Tibial artery (tissue), 4 donors: ENCODE measurements around the gene ACADM.

ENCODE experiments used
- DNase-seq, 2 donors: peaks; one replicate each; pipeline ENCODE4 v3.0.0-alpha.2; 2019
- H3K27ac ChIP-seq, 2 donors: fragments of 200-600 bp; sonication (generic) in 1 of 2; 1 replicate in 1 of 2; 2 replicates in 1 of 2; pipeline ENCODE4 v1.5.1; 2018 to 2019; ENCODE audit warnings: mild to moderate bottlenecking in 1 of 2
- H3K27me3 ChIP-seq, 2 donors: fragments of 200-600 bp; sonication (generic) in 1 of 2; one replicate each; pipeline versions ENCODE4 v1.5.1 to v1.6.0; 2016 to 2019
- H3K36me3 ChIP-seq, 3 donors: fragments of 200-600 bp; sonication (generic) in 2 of 3; one replicate each; pipeline ENCODE4 v1.5.1; 2016 to 2019; ENCODE audit warnings: mild to moderate bottlenecking in 2 of 3
- H3K4me1 ChIP-seq, 4 donors: fragments of 200-600 bp; sonication (generic) in 2 of 4; 1 replicate in 3 of 4; 2 replicates in 1 of 4; pipeline ENCODE4 v1.5.1; 2016 to 2019
- H3K4me3 ChIP-seq, 2 donors: fragments of 200-600 bp; sonication (generic) in 1 of 2; 1 replicate in 1 of 2; 2 replicates in 1 of 2; pipeline ENCODE4 v1.5.1; 2018 to 2019; ENCODE audit warnings: mild to moderate bottlenecking in 2 of 2
- H3K9me3 ChIP-seq, 3 donors: fragments of 200-600 bp; sonication (generic) in 1 of 3; one replicate each; pipeline ENCODE4 v1.5.1; 2016 to 2019
- intact Hi-C: fragments of 100-400 bp; cut with DNase I; formaldehyde crosslinking; loops from one replicate; pipeline ENCODE4 v1.15.0; 2023; ENCODE audit warnings: low total_unique reads
- TF ChIP-seq, protein P1 (sequence below), 2 experiments: fragments of 200-600 bp in 1 of 2; fragments of 450-650 bp in 1 of 2; IDR thresholded peaks; one replicate each; pipeline ENCODE4 v1.5.1; 2017 to 2019; ENCODE audit warnings: antibody characterized with exemption in 2 of 2, mild to moderate bottlenecking in 1 of 2, moderate library complexity in 1 of 2

ACADM gene

DNA sequence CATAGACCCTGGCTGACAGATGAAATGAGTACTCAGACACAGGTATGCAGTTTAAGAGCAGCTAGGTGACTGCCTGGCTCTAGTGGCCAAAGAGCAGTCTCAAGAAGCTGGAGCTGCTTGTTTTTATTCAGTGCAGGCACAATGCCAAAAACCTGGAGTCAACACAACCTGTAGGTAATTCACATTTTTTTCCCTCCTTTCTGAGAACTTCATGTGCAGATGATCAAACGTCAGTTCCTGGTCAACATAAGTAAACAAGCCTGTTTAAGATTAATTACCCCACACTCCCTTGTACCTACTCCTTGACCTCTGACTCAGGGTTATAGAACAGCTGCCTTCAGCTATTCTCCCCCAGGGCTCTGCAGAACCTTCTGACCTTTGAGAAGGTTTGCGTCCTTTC, 17.3 kb upstream of the ACADM start:
- H3K27me3 ChIP-seq: no peaks in the 10 kb centered on the region
- no peak for DNase-seq
- no peaks in the 10 kb centered on the region for H3K36me3 ChIP-seq
- TF ChIP-seq, protein P1, sequence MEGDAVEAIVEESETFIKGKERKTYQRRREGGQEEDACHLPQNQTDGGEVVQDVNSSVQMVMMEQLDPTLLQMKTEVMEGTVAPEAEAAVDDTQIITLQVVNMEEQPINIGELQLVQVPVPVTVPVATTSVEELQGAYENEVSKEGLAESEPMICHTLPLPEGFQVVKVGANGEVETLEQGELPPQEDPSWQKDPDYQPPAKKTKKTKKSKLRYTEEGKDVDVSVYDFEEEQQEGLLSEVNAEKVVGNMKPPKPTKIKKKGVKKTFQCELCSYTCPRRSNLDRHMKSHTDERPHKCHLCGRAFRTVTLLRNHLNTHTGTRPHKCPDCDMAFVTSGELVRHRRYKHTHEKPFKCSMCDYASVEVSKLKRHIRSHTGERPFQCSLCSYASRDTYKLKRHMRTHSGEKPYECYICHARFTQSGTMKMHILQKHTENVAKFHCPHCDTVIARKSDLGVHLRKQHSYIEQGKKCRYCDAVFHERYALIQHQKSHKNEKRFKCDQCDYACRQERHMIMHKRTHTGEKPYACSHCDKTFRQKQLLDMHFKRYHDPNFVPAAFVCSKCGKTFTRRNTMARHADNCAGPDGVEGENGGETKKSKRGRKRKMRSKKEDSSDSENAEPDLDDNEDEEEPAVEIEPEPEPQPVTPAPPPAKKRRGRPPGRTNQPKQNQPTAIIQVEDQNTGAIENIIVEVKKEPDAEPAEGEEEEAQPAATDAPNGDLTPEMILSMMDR (IDR thresholded peaks at IDR 0.05): no peak
- no peak overlapping the region for H3K4me3 ChIP-seq
- no peak overlapping the region for H3K27ac ChIP-seq
- peaks cover 0 to 6% (median 2%) of the 10 kb centered on the region in 4 donors for H3K4me1 ChIP-seq
- intact Hi-C loops: no loop called here
- H3K9me3 ChIP-seq: no peaks in the 10 kb centered on the region

DNA sequence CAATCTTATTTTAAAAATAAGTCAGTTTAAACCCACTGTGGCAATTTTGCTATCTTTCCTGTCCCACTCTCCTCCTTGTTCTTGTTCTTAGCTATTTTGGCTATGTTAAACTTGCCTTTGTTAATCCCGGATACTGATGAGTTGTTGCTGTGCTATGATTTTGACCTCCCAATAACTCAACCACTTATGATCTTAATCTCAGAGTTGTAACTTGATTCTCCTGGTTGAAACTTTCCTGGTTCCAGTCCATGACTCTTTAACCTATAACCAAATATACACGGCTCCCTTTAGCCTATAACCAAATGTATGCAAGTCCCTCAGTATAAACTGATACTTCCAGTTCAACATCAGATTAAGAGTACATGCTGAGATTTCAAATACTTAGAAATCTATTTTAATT, 15.6 kb upstream of the ACADM start:
- Histone ChIP-seq H3K27me3 (no peaks in the 10 kb centered on the region), H3K9me3 (no peaks in the 10 kb centered on the region), H3K27ac (no peak overlapping the region), H3K4me3 (no peak overlapping the region), H3K4me1 (peaks cover 0 to 16% (median 6%) of the 10 kb centered on the region in 4 donors), H3K36me3 (no peaks in the 10 kb centered on the region)
- no peak for DNase-seq
- intact Hi-C loops: no loop called here
- TF ChIP-seq, protein P1 (IDR thresholded peaks at IDR 0.05): no peak

DNA sequence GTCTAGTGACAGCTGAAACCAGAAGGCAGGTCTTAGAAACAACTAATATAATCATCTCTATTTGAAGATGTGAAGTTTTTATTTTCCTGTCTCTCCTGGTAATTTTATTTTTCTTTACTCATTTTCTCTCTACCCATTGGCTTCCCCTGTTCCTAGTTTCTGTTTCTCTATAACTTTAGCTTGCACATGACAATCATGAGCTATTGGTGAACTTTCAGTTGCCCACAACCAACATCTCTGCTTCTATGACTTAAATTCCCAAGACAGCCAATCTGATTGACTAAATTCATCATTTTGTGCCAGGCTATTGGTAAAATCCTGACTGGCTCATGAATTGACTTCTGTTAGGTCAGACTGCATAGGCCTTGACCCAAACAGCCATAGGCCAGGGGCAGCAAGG, 13.7 kb upstream of the ACADM start:
- H3K36me3 ChIP-seq: no peaks in the 10 kb centered on the region
- TF ChIP-seq, protein P1 (IDR thresholded peaks at IDR 0.05): no peak
- H3K27ac ChIP-seq: no peak overlapping the region
- no peak overlapping the region for H3K4me3 ChIP-seq
- no peak for DNase-seq
- intact Hi-C loops: no loop called here
- H3K4me1 ChIP-seq: peaks cover 0 to 16% (median 6%) of the 10 kb centered on the region in 4 donors
- H3K27me3 ChIP-seq: no peaks in the 10 kb centered on the region
- no peaks in the 10 kb centered on the region for H3K9me3 ChIP-seq

DNA sequence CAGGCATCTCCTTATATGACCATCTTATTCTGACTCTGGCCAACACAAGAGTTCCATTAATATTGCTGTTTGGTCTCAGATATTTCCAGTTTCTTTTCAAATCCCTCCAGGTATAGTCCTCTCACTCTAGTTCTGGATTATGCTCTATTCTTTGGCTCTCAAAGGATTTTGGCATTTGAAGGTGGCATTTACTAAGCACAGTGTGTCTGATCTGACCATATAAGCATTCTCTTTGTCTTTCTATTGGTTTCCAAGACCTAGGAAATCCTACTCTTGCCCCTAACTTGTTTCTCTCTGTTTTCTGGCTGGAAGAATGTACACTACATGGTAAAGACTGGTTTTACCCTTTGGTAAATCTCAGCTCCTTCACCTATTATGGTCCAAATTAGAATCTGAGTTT, 12.7 kb upstream of the ACADM start:
- TF ChIP-seq, protein P1 (IDR thresholded peaks at IDR 0.05): no peak
- peaks cover 0 to 16% (median 6%) of the 10 kb centered on the region in 4 donors for H3K4me1 ChIP-seq
- H3K4me3 ChIP-seq: no peak overlapping the region
- no peak overlapping the region for H3K27ac ChIP-seq
- intact Hi-C loops: no loop called here
- DNase-seq: no peak
- H3K9me3 ChIP-seq: no peaks in the 10 kb centered on the region
- H3K27me3 ChIP-seq: no peaks in the 10 kb centered on the region
- no peaks in the 10 kb centered on the region for H3K36me3 ChIP-seq

DNA sequence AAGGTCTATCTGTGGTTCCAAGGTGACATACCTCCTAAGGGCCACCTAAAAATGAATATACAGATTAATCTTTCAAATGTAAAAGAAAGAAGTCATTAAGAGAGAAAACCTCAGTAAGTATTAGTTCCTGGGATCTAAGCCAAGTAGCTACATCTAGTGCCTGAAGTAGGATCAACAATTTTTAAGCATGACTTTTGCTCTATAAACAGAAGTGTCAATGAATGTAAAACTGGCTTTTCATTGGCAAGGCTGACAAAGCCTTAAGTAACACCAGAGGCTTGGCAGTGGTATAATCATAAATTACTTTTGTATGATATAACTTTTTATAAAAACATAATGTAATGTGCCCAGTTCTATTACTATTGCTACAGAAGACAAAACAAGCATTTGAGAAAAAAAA, 12.2 kb upstream of the ACADM start:
- H3K9me3 ChIP-seq: no peaks in the 10 kb centered on the region
- no peak overlapping the region for H3K27ac ChIP-seq
- peaks cover 0 to 16% (median 6%) of the 10 kb centered on the region in 4 donors for H3K4me1 ChIP-seq
- TF ChIP-seq, protein P1 (IDR thresholded peaks at IDR 0.05): no peak
- intact Hi-C loops: no loop called here
- DNase-seq: no peak
- H3K36me3 ChIP-seq: no peaks in the 10 kb centered on the region
- H3K4me3 ChIP-seq: no peak overlapping the region
- H3K27me3 ChIP-seq: no peaks in the 10 kb centered on the region

DNA sequence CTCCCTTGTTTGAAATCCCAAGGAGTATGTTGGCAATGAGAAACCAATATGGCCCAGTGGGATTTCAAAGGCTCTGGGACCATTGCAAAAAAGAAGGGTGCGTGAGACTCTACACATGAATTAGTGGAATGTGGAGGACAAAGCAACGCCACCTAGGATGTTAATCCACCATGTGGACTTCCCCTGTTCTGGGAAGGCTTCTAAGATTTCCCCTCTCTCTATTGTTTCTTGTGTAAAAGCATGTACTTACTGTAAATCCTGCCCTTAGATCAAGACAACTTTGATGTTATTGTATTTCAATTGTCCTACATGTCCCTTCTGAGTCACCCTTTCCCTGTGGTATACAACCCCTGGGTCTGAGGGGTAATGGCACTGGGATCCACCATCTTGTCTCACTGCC, 4.7 kb upstream of the ACADM start:
- Histone ChIP-seq H3K4me3 (no peak overlapping the region), H3K36me3 (no peaks in the 10 kb centered on the region), H3K27me3 (no peaks in the 10 kb centered on the region), H3K4me1 (peaks cover 0 to 9% (median 0%) of the 10 kb centered on the region in 4 donors), H3K9me3 (no peaks in the 10 kb centered on the region), H3K27ac (no peak overlapping the region)
- no peak for DNase-seq
- TF ChIP-seq, protein P1 (IDR thresholded peaks at IDR 0.05): no peak
- intact Hi-C loops: no loop called here
